Activated CD4-positive, CD25-positive, alpha-beta regulatory T cell treated with anti-CD3 and anti-CD28 coated beads, Interleukin-2, amount 50 U/mL, for 72 hours (primary cell): Measurements from ENCODE around the gene CCDC122.
"Not testable (repeated sequence)": the region's sequence is repeated elsewhere in the genome, so short reads cannot be mapped to it uniquely, and the experiment has no call there.

Experiments used
- DNase-seq: peaks from one replicate; pipeline ENCODE4 v3.0.0; 2021

Gene CCDC122

DNA sequence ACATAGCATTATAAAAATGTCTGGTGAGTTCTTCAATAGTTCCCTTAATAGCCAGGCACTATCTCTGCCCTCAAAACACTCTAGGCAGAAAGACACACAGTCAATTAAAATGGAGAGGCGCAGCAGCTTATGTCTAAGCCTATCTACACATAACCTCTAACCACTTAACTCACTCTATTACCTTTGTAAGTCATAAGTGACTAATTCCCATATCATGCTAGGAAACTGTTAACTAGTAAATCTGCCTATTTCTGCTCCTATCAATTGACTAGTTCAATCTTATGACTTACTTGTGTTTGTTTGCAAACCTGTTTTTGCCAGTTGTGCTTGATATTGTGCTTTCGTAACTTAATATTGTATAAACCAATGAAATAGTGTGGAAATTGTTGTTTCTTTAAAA, 3.2 kb downstream of the CCDC122 start:
- DNase-seq: no peak

DNA sequence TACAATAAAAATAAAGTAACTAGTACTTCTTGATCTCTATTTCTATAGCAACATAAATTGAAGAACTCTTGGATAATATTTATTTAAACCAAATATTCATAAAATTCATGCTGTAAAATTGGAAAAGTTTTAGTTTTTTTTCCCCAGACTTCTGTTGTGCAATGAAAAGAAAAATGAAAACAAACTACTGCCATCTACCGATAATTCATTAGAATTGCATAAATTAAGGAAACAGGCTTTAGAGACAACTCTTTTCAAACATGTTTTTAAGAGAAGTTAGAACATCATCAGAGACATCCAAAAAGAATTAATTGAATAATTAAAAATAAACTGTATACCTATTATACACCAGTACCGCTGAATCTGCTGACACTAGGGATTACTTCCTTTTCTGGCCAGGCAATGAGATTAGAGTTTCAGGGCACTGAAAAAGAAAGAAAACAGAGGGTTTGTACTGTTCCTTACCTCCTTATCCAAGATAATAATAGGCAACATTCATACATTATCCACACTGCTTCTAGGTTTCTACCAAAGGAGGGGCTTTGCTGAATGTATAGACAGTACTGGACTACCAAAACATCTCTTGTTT, 4.9 kb downstream of the CCDC122 start:
- no peak for DNase-seq

DNA sequence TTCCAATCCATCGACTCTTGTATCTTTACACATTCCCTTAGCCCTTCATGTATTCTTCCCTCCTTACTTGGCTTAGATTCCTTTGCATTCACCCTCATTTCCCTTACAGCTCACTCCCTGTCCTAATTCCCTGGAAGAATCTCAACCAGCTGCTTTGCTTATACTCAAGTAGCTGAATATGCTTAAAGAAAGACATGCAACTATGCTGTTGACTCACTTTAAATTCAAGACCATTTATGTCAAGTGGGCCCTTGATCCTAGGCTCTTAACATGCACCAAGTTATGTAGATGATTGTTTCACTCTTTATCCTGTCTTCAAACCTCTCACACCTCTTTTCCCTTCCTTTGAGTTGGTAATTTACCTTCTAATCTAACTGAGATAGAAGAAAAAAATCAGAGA, 7.4 kb downstream of the CCDC122 start:
- DNase-seq: no peak

DNA sequence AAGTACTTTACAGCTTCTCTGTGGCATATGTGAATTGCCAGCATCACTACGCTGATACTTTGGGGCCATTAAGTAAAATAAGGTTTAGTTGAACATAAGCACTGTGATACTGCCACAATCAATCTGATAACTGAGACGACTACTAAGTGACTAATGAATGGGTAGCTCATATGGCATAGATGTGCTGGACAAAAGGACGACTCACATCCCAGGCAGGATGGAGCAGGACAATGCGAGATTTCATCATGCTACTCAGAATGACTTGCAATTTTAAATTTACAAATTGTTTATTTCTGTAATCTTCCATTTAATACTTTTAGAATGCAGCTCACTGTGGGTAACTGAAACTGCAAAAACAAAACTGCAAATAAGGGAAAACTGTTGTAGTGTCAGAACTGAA, 13.6 kb downstream of the CCDC122 start:
- DNase-seq: no peak

- DNase-seq: no peak
Measured at GRCh38 chr13:43864921-43865320, 14.6 kb downstream of the CCDC122 start.

DNA sequence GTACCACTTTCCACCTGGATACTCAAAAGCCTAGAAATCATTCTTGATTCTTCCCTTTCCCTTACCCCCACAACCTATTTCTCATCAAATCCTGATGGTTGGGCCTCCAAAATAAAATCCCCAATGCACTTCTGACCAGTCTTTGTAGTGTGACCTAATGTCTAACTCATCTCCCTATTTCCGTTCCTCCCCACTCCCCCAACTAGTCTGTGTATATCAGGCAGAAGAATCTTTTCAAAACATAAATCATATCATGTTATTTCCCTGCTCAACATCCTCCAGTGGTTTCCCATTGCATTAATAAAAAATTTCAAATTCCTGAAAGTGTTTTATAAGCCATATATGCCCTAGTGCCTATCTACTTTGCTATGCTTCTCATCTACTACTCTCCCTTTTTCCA, 17.7 kb downstream of the CCDC122 start:
- DNase-seq: no peak

DNA sequence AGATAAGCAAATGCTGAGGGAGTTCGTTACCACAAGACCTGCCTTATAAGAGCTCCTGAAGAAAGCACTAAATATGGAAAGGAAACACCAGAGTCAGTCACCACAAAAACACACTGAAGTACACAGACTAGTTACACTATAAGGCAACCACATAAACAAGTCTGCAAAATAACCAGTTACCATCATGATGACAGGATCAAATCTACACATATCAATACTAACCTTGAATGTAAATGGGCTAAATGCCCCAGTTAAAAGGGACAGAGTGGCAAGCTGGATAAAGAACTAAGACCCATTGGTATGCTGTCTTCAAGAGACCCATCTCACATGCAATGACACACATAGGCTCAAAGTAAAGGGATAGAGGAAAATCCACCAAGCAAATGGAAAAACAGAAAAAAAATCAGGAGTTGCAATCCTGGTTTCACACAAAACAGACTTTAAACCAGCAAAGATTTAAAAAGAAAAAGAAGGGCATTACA, 26.6 kb downstream of the CCDC122 start:
- DNase-seq: no peak

GRCh38 chr13:43850873-43851272, 28.7 kb downstream of the CCDC122 start:
- no peak for DNase-seq

DNA sequence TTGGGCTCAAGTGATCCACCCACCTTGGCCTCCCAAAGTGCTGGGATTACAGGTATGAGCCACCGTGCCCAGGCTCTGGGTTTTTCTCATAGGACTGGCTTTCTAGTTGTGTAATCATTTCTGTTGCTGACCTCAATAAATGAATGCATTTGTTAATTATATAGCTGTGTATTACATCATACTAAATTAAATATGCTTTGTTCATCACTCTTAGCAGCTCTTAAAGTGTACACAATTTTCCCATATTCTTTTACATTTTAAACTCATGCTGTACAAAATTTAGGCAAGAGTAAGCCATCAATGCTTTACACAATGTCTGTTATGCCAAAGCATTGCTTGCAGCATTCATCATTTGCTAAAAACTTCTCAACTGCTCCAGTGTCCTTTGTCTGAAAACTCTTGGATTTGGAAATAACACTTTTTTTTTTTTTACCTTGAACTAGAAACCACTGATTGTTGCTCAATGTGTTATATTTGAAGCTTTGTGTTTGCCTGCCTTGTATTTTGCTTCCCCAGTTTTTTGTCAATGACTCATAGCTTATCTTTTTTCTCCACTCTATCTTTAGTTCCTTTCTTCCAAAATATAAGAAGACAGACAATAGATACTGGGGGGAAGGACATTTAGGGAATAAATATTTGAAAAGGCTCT, 31.4 kb downstream of the CCDC122 start:
- no peak for DNase-seq

DNA sequence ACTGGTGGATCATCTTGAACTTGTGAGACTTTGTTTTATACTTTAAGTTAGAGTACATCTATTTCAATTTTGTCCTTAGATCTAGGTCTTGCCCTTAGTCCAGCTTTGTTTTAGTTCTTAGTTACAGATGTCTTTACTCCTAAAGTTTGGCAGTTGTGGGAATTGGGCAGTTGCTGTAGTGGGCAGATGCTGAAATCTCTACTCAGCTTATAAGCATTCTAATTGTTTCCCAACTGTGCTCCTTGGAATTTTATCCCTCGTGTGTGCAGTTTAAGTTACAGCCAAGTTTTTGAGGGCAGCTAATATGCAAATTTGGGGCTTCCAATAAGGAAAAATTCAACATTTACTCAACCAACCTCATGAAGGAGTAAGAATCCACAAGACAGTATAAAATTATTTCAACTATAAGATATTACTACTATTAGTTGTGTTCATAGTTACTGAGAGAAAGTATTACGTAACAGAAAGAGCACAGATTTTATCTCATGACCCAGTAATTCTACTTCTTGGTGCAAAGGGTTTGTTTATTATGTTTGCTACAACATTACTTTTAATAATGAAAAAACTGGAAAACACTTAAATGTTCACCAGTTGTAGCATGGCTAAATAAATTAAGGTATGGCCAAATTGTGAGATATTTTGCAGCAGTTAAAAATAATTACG, 32.9 kb downstream of the CCDC122 start:
- no peak for DNase-seq

GRCh38 chr13:43838909-43839308, 40.6 kb downstream of the CCDC122 start:
- DNase-seq: no peak

- no peak for DNase-seq
Measured at GRCh38 chr13:43835701-43836100, 43.8 kb downstream of the CCDC122 start.

GRCh38 chr13:43831088-43831487, 48.5 kb downstream of the CCDC122 start:
- no peak for DNase-seq

- DNase-seq: no peak
Measured at GRCh38 chr13:43830497-43830881, 49.1 kb downstream of the CCDC122 start.

GRCh38 chr13:43824656-43825055, 54.9 kb downstream of the CCDC122 start:
- DNase-seq: not testable (repeated sequence)

DNA sequence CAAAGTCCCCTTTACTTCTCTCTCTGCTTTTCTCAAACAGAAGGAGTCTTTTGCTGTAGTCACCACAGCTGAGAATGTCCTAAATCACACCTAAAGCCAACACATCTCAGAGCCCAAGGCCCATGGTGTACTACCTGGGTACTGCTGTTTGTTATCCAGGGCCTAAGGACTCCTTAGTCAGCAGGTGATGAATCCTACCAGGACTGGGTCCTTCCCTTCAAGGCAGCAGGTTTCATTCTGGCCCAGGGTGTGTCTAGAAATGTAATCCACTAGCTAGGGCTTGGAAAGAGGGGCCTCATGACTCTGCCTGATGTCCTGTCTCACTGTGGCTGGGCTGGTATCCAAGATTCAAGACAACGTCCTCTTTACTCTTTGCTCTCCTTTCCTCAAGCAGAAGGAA, 56.6 kb downstream of the CCDC122 start:
- DNase-seq: no peak

DNA sequence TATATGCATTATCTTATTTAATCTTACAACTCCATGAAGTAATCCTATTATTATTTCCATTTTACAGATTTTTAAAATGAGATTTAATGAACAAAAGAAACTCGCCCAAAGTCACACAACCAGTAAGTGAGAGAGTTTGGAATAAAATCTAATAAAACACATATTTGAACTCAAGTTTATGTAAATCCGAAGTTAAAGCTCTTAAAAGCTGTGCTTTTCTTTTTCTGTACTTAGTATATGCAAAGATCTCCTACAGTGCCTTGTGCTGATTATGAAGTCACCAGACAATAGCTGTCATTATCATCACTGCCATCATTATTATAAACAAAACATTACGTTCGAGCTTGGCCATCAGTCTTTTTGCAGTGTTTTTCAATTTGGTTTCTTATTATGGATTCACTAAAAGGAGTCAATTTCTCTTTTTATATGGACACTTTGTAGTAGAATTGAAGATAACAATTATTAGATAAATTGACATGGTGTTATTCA, 63.1 kb downstream of the CCDC122 start:
- DNase-seq: no peak

GRCh38 chr13:43815204-43815603, 64.3 kb downstream of the CCDC122 start:
- no peak for DNase-seq

GRCh38 chr13:43808676-43809075, 70.9 kb downstream of the CCDC122 start:
- DNase-seq: no peak

GRCh38 chr13:43805681-43806128, 73.8 kb downstream of the CCDC122 start:
- no peak for DNase-seq

DNA sequence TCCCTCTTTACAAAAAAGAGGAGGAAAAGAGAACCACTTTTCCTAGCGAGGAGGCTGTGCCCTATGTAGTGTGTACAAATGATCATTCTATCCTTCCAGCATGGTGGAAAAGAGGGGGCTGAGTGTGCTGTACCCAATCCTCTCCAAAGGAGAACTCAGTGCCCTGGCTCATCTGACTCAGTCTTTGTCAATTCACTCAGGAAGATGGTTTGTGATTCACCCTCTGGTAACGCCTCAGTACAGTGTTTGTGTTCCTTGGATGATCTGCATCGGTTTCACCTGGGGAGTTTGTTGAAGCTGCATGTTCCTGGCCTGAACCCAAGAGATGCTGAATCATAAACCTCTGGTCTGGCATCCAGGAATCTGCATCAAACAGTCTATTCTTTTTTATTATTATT, 74.5 kb downstream of the CCDC122 start:
- DNase-seq: no peak

- DNase-seq: no peak
Measured at GRCh38 chr13:43804461-43805070, 75.0 kb downstream of the CCDC122 start.

DNA sequence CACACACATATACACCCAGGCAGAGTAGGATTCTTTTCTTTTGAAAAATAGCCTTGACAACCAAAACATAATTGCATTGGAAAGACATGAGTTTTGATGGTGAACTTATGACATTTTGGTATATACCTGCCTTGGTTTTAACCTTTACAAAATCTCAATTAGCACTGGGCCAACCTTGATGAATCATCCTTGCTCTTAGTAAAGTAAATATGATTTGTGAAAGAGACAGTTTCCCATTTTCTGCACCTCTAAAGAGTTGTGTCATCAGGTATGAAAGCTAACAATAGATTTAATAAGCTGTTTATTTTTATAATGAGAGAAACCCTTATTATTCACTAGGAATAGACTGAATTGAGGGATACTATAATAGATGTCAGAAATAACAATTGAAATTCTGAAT, 77.0 kb downstream of the CCDC122 start:
- no peak for DNase-seq

- no peak for DNase-seq
Measured at GRCh38 chr13:43800828-43801227, 78.7 kb downstream of the CCDC122 start.
